K562 (cell line): Measurements from ENCODE around the gene SHANK3. TPM values are rescaled to one million over a fixed set of nuclear protein-coding genes. Genes with fewer than 3 reads are reported as not detected.

Experiments
- ATAC-seq: fragments of 200-7000 bp; cut with Tn5 transposase; 3 replicates; pipeline ENCODE4 v1.9.1; 2020; ENCODE audit warnings: moderate library complexity
- BruUV-seq: library from RNA; stranded (reverse); fragments of 400-500 nt; replicated peaks from 2 replicates; lab custom pipeline; 2021; lab: Mats Ljungman, UMichigan
- CTCF ChIA-PET: fragments of 300-600 bp; formaldehyde crosslinking; extraction: SDS; loops from one replicate; lab custom pipeline; 2021; ENCODE audit warnings: low intra/inter-chr PET ratio; lab: Yijun Ruan, JAX
- POLR2A ChIA-PET: fragments of 300-600, 350-650 bp; sonication (Branson Sonifier 250); formaldehyde crosslinking; extraction: SDS; loops from one replicate; lab custom pipeline; 2021; ENCODE audit warnings: antibody characterized with exemption, inconsistent platforms; lab: Yijun Ruan, JAX
- DNase-seq, 4 experiments: peaks; one replicate each; pipeline versions ENCODE4 v3.0.0 to v3.0.0-alpha.2; 2011 to 2018; ENCODE audit warnings: low spot score in 3 of 4, mixed read lengths in 3 of 4; ENCODE audit errors: extremely low read depth in 1 of 4
- FAIRE-seq: peaks from 2 replicates; lab custom pipeline; 2011; peaks lifted over from hg19 to GRCh38; lab: Jason Lieb, UNC
- H2AFZ ChIP-seq: 2 replicates; pipeline ENCODE4 v1.6.0; 2011; ENCODE audit warnings: low read depth, low read length, control low read depth, inconsistent platforms
- H3K27ac ChIP-seq: fragments of 200-600 bp; 3 replicates; pipeline ENCODE4 v1.8.0; 2011; ENCODE audit warnings: low read depth, mild to moderate bottlenecking, control low read depth, inconsistent platforms, low read length, moderate library complexity, mixed read lengths; ENCODE audit errors: extremely low read depth
- H3K27me3 ChIP-seq, 2 experiments: fragments of 300-600 bp in 1 of 2; 2 replicates in 1 of 2; 3 replicates in 1 of 2; pipeline versions ENCODE4 v1.6.0 to v1.8.0; 2011; ENCODE audit warnings: inconsistent platforms in 2 of 2, low read length in 2 of 2, mild to moderate bottlenecking in 1 of 2, mixed read lengths in 1 of 2, moderate library complexity in 1 of 2; ENCODE audit not compliant: control insufficient read depth in 2 of 2, insufficient read depth in 2 of 2
- H3K36me3 ChIP-seq: fragments of 300-600 bp; 3 replicates; pipeline ENCODE4 v1.8.0; 2011; ENCODE audit warnings: mild to moderate bottlenecking, low read length, inconsistent platforms; ENCODE audit not compliant: control insufficient read depth, insufficient read depth
- H3K4me1 ChIP-seq, 2 experiments: fragments of 200-600 bp in 1 of 2; replicated peaks in 1 of 2; 2 replicates in 1 of 2; 3 replicates in 1 of 2; pipeline versions ENCODE4 v1.5.1 to v1.8.0; 2011; ENCODE audit warnings: inconsistent platforms in 2 of 2, low read length in 2 of 2, mild to moderate bottlenecking in 1 of 2, mixed read lengths in 1 of 2, moderate library complexity in 1 of 2; ENCODE audit not compliant: control insufficient read depth in 2 of 2, insufficient read depth in 2 of 2
- H3K4me2 ChIP-seq: 2 replicates; pipeline ENCODE4 v1.6.1; 2011; ENCODE audit warnings: low read length, control low read depth, inconsistent platforms, mixed read lengths; ENCODE audit not compliant: insufficient read depth
- H3K4me3 ChIP-seq: fragments of 200-600 bp; sonication (generic), shearing (Covaris generic); 2 replicates; pipeline ENCODE4 v1.5.1; 2016; ENCODE audit warnings: control low read depth, inconsistent platforms
- H3K79me2 ChIP-seq: fragments of 200-600 bp; 3 replicates; pipeline ENCODE4 v1.8.0; 2011; ENCODE audit warnings: low read length, inconsistent platforms; ENCODE audit not compliant: control insufficient read depth, insufficient read depth
- H3K9ac ChIP-seq, 2 experiments: 2 replicates each; pipeline versions ENCODE4 v1.6.0 to v1.6.1; 2011; ENCODE audit warnings: low read depth in 2 of 2, low read length in 2 of 2, control low read depth in 1 of 2, inconsistent platforms in 1 of 2, mild to moderate bottlenecking in 1 of 2, mixed read lengths in 1 of 2; ENCODE audit not compliant: insufficient read depth in 1 of 2
- H3K9me1 ChIP-seq: one replicate; pipeline ENCODE4 v1.6.0; 2011; ENCODE audit warnings: inconsistent platforms, mild to moderate bottlenecking, low read length, moderate library complexity; ENCODE audit not compliant: control insufficient read depth, insufficient read depth
- H3K9me3 ChIP-seq: replicated peaks from 2 replicates; pipeline ENCODE4 v1.5.1; 2011; ENCODE audit warnings: low read depth, low read length, inconsistent platforms; ENCODE audit not compliant: control insufficient read depth, insufficient read depth
- H4K20me1 ChIP-seq: replicated peaks from 2 replicates; pipeline ENCODE4 v1.6.1; 2011; ENCODE audit warnings: low read length, inconsistent platforms, mixed read lengths; ENCODE audit not compliant: control insufficient read depth, insufficient read depth
- DNMT1 ChIP-seq: fragments of 450-650 bp; IDR thresholded peaks from 2 replicates; pipeline ENCODE4 v1.6.1; 2016; ENCODE audit warnings: antibody characterized with exemption, mild to moderate bottlenecking
- HSF4 ChIP-seq: fragments of 250-450 bp; sonication (Bioruptor Pico); IDR thresholded peaks from 2 replicates; pipeline ENCODE4 v2.1.2; 2022; ENCODE audit warnings: mild to moderate bottlenecking, moderate library complexity, borderline replicate concordance
- POLR2G ChIP-seq: fragments of 200-400 bp; formaldehyde crosslinking; IDR thresholded peaks from 2 replicates; pipeline ENCODE4 v1.6.1; 2017; ENCODE audit warnings: low read depth, mild to moderate bottlenecking, antibody characterized with exemption, low read length, moderate library complexity
- RBM22 ChIP-seq: fragments of 200-400 bp; formaldehyde crosslinking; IDR thresholded peaks from 2 replicates; pipeline ENCODE4 v1.6.1; 2018; ENCODE audit warnings: low read length, low read depth; ENCODE audit not compliant: poor library complexity, severe bottlenecking
- RBM34 ChIP-seq: fragments of 200-400 bp; formaldehyde crosslinking; IDR thresholded peaks from 2 replicates; pipeline ENCODE4 v1.6.1; 2018; ENCODE audit warnings: low read length, borderline replicate concordance; ENCODE audit not compliant: insufficient read depth
- TARDBP ChIP-seq: fragments of 450-650 bp; IDR thresholded peaks from 2 replicates; pipeline ENCODE4 v1.6.1; 2016
- TBP ChIP-seq: optimal IDR thresholded peaks from 2 replicates; pipeline ENCODE3; 2011; ENCODE audit warnings: low read depth, low read length, improper control_type of control experiment
- TSC22D4 ChIP-seq: fragments of 450-650 bp; IDR thresholded peaks from 2 replicates; pipeline ENCODE4 v1.6.1; 2016; ENCODE audit warnings: missing genetic modification characterization, missing biosample characterization, control low read depth
- ZNF165 ChIP-seq: fragments of 250-450 bp; sonication (Bioruptor Pico); IDR thresholded peaks from 2 replicates; pipeline ENCODE4 v1.4.0; 2020; ENCODE audit warnings: borderline replicate concordance
- ZNF395 ChIP-seq: fragments of 200-800 bp; sonication (Bioruptor generic); IDR thresholded peaks from 2 replicates; pipeline ENCODE4 v1.6.1; 2017; ENCODE audit warnings: missing genetic modification characterization, missing compliant biosample characterization
- WGBS: fragments of 100-300 bp; shearing (Covaris generic); methylation state at CpG from one replicate; pipeline ENCODE4 v1.1.6; 2016; ENCODE audit warnings: low coverage, mixed read lengths; ENCODE audit not compliant: insufficient coverage; ENCODE audit errors: missing lambda C conversion rate; 5-methylcytosine and 5-hydroxymethylcytosine counted together
- in situ Hi-C: fragments of 300-500 bp; cut with MboI; formaldehyde crosslinking; loops from 4 replicates; pipeline ENCODE4 v1.15.0; 2018; ENCODE audit warnings: inconsistent platforms, mixed read lengths
- intact Hi-C: fragments of 100-400 bp; cut with micrococcal nuclease; formaldehyde crosslinking; loops from 2 replicates; pipeline ENCODE4 v1.14.2; 2022
- polyA plus RNA-seq, 8 experiments: library from polyadenylated mRNA; depleted of rRNA in 4 of 8; stranded (reverse) in 5 of 8; unstranded in 3 of 8; fragments of >200 nt; fragmentation: Nextera tagmentation in 2 of 8; fragmentation: Illumina TruSeq in 1 of 8; extraction: Ambion mirVana in 2 of 8; extraction: Trizol in 1 of 8; gene quantifications; 2 replicates each; pipeline versions ENCODE4 v1.2.1 to v1.2.3, GENCODE V29; 2011 to 2014; ENCODE audit warnings: inconsistent platforms in 1 of 8, missing spikeins in 1 of 8
- total RNA-seq, 7 experiments: library from RNA; depleted of rRNA in 6 of 7; stranded (reverse); fragments of >200 nt in 6 of 7; fragmentation: Illumina TruSeq in 2 of 7; extraction: Trizol in 2 of 7; gene quantifications; 2 replicates each; pipeline versions ENCODE4 v1.2.1 to v1.2.3, GENCODE V29; 2011 to 2021; ENCODE audit warnings: low replicate concordance in 1 of 7
- TF ChIP-seq, protein P1 (sequence below), 2 experiments: fragments of 150-350 bp in 1 of 2; IDR thresholded peaks; 2 replicates each; pipeline ENCODE4 v1.6.1; 2012 to 2016; ENCODE audit warnings: low read depth in 2 of 2, low read length in 2 of 2, mild to moderate bottlenecking in 1 of 2, moderate library complexity in 1 of 2
- TF ChIP-seq, protein P2 (sequence below): fragments of 450-650 bp; IDR thresholded peaks from 2 replicates; pipeline ENCODE4 v1.6.1; 2018; ENCODE audit not compliant: partially characterized antibody

The SHANK3 gene
- total and polyA plus RNA-seq, 9 of the 15 experiments (the other 6 are each of a cell fraction or from before 2014, with no cell fraction given), result 0.01 to 0.07 (median 0.03) TPM; not detected in 6

DNA sequence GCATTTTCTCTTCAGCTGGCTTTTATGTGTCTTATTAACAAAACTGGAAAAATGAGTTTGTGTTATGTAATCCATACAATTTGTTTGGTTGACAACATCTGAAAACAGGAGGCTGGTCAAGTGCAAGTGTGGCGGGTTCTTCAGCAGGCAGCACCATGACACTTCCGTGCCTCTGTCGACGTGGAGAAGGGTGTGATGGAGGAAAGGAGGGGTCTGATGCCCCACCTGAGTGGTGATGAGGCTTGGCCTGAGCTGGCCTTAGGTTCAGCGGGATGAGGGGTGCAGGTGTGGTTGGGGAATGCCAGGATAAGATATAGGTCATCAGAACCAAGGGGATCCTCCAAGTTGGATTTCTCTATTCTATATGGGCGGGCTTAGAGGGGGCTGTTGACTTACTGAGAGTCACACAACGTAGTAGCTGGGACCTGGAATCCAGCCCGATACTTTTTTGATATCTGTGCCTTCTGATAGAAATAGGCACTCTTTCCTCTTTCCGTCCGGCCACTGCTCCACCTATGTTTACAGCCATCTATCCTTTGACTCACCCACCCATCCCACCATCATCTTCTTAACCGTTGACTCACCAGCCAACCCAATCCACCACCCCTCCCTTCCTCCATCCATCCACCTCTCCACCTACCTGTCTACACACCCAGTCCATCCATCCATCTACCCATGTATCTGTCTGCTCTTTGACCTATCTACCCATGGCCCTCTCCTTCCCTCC is 29.0 kb downstream of the SHANK3 start (continued):
- TF ChIP-seq ZNF165 (CRISPR knock-in tag), result no peak
- no peak for TF ChIP-seq TBP

DNA sequence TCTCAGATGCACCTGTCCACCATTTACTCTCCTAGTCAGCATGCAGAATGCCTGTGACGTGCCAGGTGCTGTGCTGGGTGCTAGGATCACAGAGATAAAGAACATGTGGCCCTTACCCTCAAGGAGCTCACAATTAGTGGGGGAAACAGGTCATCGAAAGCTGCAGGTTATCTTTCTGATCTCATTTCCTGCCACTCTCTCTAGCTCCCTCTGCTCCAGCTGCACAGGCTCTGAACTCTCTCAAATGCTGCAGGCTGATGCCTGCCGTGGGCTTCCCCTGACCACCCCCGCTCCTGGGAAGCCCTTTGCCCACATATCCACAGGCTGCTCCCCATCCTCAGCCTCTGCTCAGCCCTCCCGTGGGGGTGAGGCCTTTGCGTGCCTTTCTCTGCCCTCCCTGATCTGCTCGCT is 29.6 kb downstream of the SHANK3 start:
- Histone ChIP-seq H3K4me1 (peaks cover 0 to 28% of the 10 kb centered on the region in 2 experiments; a peak in 2 of 5 replicates), H4K20me1 (no peaks in the 10 kb centered on the region), H3K27me3 (peaks cover 0 to 32% of the 10 kb centered on the region in 2 experiments; a peak in 2 of 5 replicates), H3K36me3 (no peaks in the 10 kb centered on the region), H3K9me1 (no peaks in the 10 kb centered on the region), H3K9me3 (no peaks in the 10 kb centered on the region), H3K79me2 (no peaks in the 10 kb centered on the region), H2AFZ (no peak overlapping the region), H3K27ac (no peak overlapping the region), H3K4me3 (no peak overlapping the region), H3K4me2 (no peak overlapping the region), H3K9ac (no peak overlapping the region)
- CTCF ChIA-PET, result no interaction called here
- DNase-seq, result no peak
- no peak for ATAC-seq
- POLR2A ChIA-PET, result no interaction called here
- in situ Hi-C loops, result no loop called here
- WGBS, result 2% methylated on average over 7 of the region's 7 CpGs
- no TSS peak for BruUV-seq
- FAIRE-seq, result no peak
- intact Hi-C loops, result no loop called here
- TF ChIP-seq TSC22D4 (tag), result no peak
- no peak for TF ChIP-seq RBM34
- TF ChIP-seq POLR2G, result no peak
- no peak for TF ChIP-seq RBM22
- TF ChIP-seq, protein P1, sequence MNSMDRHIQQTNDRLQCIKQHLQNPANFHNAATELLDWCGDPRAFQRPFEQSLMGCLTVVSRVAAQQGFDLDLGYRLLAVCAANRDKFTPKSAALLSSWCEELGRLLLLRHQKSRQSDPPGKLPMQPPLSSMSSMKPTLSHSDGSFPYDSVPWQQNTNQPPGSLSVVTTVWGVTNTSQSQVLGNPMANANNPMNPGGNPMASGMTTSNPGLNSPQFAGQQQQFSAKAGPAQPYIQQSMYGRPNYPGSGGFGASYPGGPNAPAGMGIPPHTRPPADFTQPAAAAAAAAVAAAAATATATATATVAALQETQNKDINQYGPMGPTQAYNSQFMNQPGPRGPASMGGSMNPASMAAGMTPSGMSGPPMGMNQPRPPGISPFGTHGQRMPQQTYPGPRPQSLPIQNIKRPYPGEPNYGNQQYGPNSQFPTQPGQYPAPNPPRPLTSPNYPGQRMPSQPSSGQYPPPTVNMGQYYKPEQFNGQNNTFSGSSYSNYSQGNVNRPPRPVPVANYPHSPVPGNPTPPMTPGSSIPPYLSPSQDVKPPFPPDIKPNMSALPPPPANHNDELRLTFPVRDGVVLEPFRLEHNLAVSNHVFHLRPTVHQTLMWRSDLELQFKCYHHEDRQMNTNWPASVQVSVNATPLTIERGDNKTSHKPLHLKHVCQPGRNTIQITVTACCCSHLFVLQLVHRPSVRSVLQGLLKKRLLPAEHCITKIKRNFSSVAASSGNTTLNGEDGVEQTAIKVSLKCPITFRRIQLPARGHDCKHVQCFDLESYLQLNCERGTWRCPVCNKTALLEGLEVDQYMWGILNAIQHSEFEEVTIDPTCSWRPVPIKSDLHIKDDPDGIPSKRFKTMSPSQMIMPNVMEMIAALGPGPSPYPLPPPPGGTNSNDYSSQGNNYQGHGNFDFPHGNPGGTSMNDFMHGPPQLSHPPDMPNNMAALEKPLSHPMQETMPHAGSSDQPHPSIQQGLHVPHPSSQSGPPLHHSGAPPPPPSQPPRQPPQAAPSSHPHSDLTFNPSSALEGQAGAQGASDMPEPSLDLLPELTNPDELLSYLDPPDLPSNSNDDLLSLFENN (IDR thresholded peaks at IDR 0.05; ENCODE audit: low read depth in 2 of 2, low read length in 2 of 2), result no peak
- no peak for TF ChIP-seq DNMT1
- no peak for TF ChIP-seq TARDBP
- TF ChIP-seq, protein P2, sequence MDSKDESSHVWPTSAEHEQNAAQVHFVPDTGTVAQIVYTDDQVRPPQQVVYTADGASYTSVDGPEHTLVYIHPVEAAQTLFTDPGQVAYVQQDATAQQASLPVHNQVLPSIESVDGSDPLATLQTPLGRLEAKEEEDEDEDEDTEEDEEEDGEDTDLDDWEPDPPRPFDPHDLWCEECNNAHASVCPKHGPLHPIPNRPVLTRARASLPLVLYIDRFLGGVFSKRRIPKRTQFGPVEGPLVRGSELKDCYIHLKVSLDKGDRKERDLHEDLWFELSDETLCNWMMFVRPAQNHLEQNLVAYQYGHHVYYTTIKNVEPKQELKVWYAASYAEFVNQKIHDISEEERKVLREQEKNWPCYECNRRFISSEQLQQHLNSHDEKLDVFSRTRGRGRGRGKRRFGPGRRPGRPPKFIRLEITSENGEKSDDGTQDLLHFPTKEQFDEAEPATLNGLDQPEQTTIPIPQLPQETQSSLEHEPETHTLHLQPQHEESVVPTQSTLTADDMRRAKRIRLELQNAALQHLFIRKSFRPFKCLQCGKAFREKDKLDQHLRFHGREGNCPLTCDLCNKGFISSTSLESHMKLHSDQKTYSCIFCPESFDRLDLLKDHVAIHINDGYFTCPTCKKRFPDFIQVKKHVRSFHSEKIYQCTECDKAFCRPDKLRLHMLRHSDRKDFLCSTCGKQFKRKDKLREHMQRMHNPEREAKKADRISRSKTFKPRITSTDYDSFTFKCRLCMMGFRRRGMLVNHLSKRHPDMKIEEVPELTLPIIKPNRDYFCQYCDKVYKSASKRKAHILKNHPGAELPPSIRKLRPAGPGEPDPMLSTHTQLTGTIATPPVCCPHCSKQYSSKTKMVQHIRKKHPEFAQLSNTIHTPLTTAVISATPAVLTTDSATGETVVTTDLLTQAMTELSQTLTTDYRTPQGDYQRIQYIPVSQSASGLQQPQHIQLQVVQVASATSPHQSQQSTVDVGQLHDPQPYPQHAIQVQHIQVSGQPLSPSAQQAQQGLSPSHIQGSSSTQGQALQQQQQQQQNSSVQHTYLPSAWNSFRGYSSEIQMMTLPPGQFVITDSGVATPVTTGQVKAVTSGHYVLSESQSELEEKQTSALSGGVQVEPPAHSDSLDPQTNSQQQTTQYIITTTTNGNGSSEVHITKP, result no peak
- TF ChIP-seq HSF4 (CRISPR knock-in tag), result no peak
- no peak for TF ChIP-seq ZNF395
